ENCODE measurements around the gene FBXL16. TPM values are rescaled to one million over a fixed set of nuclear protein-coding genes. Genes with fewer than 3 reads are reported as not detected.
A peak's percentile ranks its signal among the peaks of the same experiment; 100 is the strongest.

Gene FBXL16
- total and polyA plus RNA-seq, 9 of the 15 experiments (the other 6 are each of a cell fraction or from before 2014, with no cell fraction given): 0.21 to 8.2 (median 1.7) TPM

DNA sequence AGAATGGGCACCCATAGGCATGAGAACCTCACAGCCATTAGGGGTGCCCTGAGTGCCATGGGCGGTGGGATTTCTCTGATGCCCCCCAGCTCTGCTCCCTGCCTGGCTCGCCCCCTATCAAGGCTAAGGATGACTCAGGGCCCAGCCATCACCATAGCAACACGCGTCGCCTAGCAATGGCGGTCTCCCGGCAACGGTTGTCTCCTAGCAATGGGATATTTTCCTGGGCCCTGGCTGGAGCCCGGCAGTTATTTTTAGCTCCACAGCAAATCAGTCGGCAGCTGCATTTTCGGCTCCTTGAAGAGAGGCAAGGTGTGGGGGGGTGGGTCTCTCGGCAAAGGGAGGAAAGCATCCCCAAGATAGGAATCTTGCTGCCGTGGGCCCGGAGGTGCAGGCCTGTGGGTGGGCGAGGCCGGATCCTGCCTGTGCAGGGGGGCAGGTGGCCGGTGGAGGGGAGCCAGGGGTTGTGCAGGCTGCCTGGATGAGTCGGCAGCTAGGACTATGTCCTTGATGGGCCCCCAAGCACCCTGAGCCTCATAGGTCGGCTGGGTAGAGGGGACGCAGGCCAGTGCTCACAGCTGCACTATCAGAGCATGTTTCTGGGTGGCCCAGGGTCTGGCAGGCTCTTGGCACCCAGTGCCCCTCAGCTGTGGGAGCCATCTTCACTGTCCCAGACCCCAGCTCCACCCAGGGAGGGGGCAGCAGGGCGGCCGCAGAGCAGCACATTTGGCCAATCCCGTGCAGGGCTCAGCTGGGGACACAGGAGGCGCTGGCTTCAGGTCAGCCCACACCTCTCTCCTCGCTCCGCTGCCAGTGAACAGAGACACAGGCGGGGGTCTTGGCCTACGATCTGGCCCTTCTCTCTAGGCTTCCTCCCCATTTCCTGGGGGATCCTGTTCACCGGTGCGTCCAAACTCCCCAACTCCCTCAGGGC is 4.2 kb upstream of the FBXL16 start:
- intact Hi-C loops (cut with micrococcal nuclease) (loop anchor here (5.0 kb wide), 1 partner anchor 97 kb away; no protein-coding TSS in a partner anchor), in situ Hi-C loops (cut with MboI) (loop anchor here (5.0 to 10.0 kb wide), 2 partner anchors 77 to 345 kb away; partner anchors contain the start of genes CHTF18 and RPUSD1)
- Histone ChIP-seq H3K27me3 (ENCODE audit: control insufficient read depth in 2 of 2, insufficient read depth in 2 of 2, low read length in 2 of 2) (peaks cover 0 to 17% of the 10 kb centered on the region in 2 experiments; a peak in 2 of 5 replicates), H3K36me3 (ENCODE audit: control insufficient read depth, insufficient read depth, low read length) (no peaks in the 10 kb centered on the region), H3K27ac (ENCODE audit: extremely low read depth, low read depth, low read length) (no peak overlapping the region), H4K20me1 (replicated peaks; ENCODE audit: control insufficient read depth, insufficient read depth, low read length) (peaks cover 20% of the 10 kb centered on the region; the same call in 1 of the 2 replicates), H3K4me2 (ENCODE audit: insufficient read depth, low read length) (no peak overlapping the region), H2AFZ (ENCODE audit: low read depth, low read length) (no peak overlapping the region), H3K79me2 (ENCODE audit: control insufficient read depth, insufficient read depth, low read length) (no peaks in the 10 kb centered on the region), H3K4me3 (no peak overlapping the region), H3K9me1 (ENCODE audit: control insufficient read depth, insufficient read depth, low read length) (no peaks in the 10 kb centered on the region), H3K4me1 (replicated peaks in 1 of 2; ENCODE audit: control insufficient read depth in 2 of 2, insufficient read depth in 2 of 2, low read length in 2 of 2) (peaks cover 0 to 65% of the 10 kb centered on the region in 2 experiments; a peak in 3 of 5 replicates), H3K9ac (ENCODE audit: insufficient read depth in 1 of 2, low read depth in 2 of 2, low read length in 2 of 2) (peak overlapping the region in 1 of 2 experiments; percentile 43; a peak in 1 of 4 replicates), H3K9me3 (replicated peaks; ENCODE audit: control insufficient read depth, insufficient read depth, low read depth, low read length) (no peaks in the 10 kb centered on the region)
- DNase-seq (ENCODE audit: extremely low read depth in 1 of 4, low spot score in 3 of 4): peak; percentile 76 to 88 (median 81)
- peak; percentile 64 for ATAC-seq
- WGBS (ENCODE audit: insufficient coverage, low coverage, missing lambda C conversion rate): 1% methylated on average over 22 of the region's 30 CpGs
- peak; percentile 81 for FAIRE-seq
- CTCF ChIA-PET (ENCODE audit: low intra/inter-chr PET ratio): interaction anchor here (3.0 to 4.5 kb wide), 2 partner anchors 75 to 346 kb away, joined by 12 to 73 read pairs; no protein-coding TSS in a partner anchor
- POLR2A ChIA-PET: interaction anchor here (0.5 to 1.4 kb wide), 4 partner anchors 11 to 75 kb away, joined by 3 to 6 read pairs (median 4); partner anchors contain the start of gene ANTKMT
- BruUV-seq (replicated peaks): no TSS peak
- TF ChIP-seq HOXB6 (CRISPR knock-in tag; IDR thresholded peaks at IDR 0.05; ENCODE audit: borderline replicate concordance): no peak
- peak; percentile 93 for TF ChIP-seq MBD2 (IDR thresholded peaks at IDR 0.05; ENCODE audit: borderline replicate concordance, low read depth)
- peak; percentile 66 for TF ChIP-seq CTBP1 (IDR thresholded peaks at IDR 0.05; ENCODE audit: borderline replicate concordance)
- TF ChIP-seq ZNF354B (CRISPR knock-in tag; IDR thresholded peaks at IDR 0.05): no peak
- TF ChIP-seq SMAD3 (CRISPR knock-in tag; conservative IDR thresholded peaks at IDR 0.05): no peak
- TF ChIP-seq RNF2 (IDR thresholded peaks at IDR 0.05): peak; percentile 97
- TF ChIP-seq YY1 (IDR thresholded peaks at IDR 0.05; ENCODE audit: borderline replicate concordance in 1 of 3, control insufficient read depth in 1 of 3, extremely low read depth in 1 of 3, insufficient read depth in 3 of 3, insufficient read length in 1 of 3, insufficient replicate concordance in 2 of 3, low read depth in 1 of 3, low read length in 2 of 3): no peak
- TF ChIP-seq RCOR1 (IDR thresholded peaks at IDR 0.05; ENCODE audit: borderline replicate concordance in 1 of 2, low read depth in 2 of 2, low read length in 2 of 2): peak in 1 of 2 experiments; percentile 99; a peak in 3 of 4 replicates
- no peak for TF ChIP-seq ZNF232 (CRISPR knock-in tag; IDR thresholded peaks at IDR 0.05)
- no peak for TF ChIP-seq SMARCC2 (IDR thresholded peaks at IDR 0.05; ENCODE audit: low read depth)
- no peak for TF ChIP-seq NBN (IDR thresholded peaks at IDR 0.05; ENCODE audit: low read depth)
- TF ChIP-seq, protein P1, sequence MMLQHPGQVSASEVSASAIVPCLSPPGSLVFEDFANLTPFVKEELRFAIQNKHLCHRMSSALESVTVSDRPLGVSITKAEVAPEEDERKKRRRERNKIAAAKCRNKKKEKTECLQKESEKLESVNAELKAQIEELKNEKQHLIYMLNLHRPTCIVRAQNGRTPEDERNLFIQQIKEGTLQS (IDR thresholded peaks at IDR 0.05): peak; percentile 68
- TF ChIP-seq, protein P1 (CRISPR knock-in tag; conservative IDR thresholded peaks at IDR 0.05): no peak
- no peak for TF ChIP-seq CC2D1A (IDR thresholded peaks at IDR 0.05)
- no peak for TF ChIP-seq SLC30A9 (CRISPR knock-in tag; IDR thresholded peaks at IDR 0.05)
- no peak for TF ChIP-seq ZFX (CRISPR knock-in tag; IDR thresholded peaks at IDR 0.05)

All from K562 (cell line).